Left kidney (tissue), 2 donors: ENCODE results near the gene VAMP8. TPM values are rescaled to one million over a fixed set of nuclear protein-coding genes. Genes with fewer than 3 reads are reported as not detected.
"Not testable (repeated sequence)": the region's sequence is repeated elsewhere in the genome, so short reads cannot be mapped to it uniquely, and the experiment has no call there.

Experiments
- DNase-seq: peaks from one replicate; pipeline ENCODE4 v3.0.0-alpha.2; 2013
- polyA plus RNA-seq: library from polyadenylated mRNA; unstranded; fragments of 120-200 nt; gene quantifications from one replicate; pipeline ENCODE4 v1.2.1, GENCODE V29; 2013; ENCODE audit not compliant: insufficient read length

VAMP8 gene
- polyA plus RNA-seq, 1 donor: 89.3 TPM

- DNase-seq: no peak
These were observed 31.6 kb upstream of the VAMP8 start for GRCh38 chr2:85545780-85546240.

- DNase-seq: no peak
These were observed 30.1 kb upstream of the VAMP8 start for GRCh38 chr2:85547089-85547858.

- DNase-seq: no peak
These were observed 29.4 kb upstream of the VAMP8 start for GRCh38 chr2:85547859-85548607.

GRCh38 chr2:85548608-85548900 lies 28.8 kb upstream of the VAMP8 start:
- no peak for DNase-seq

GRCh38 chr2:85549095-85549494 lies 28.3 kb upstream of the VAMP8 start:
- DNase-seq: no peak

GRCh38 chr2:85549826-85550225 lies 27.6 kb upstream of the VAMP8 start:
- no peak for DNase-seq

GRCh38 chr2:85550486-85550885 lies 26.9 kb upstream of the VAMP8 start:
- DNase-seq: no peak

GRCh38 chr2:85551698-85552678 lies 25.4 kb upstream of the VAMP8 start:
- DNase-seq: peak; percentile 82

- no peak for DNase-seq
These were observed 24.2 kb upstream of the VAMP8 start for GRCh38 chr2:85553184-85553583.

GRCh38 chr2:85554980-85555612 lies 22.3 kb upstream of the VAMP8 start:
- DNase-seq: no peak

GRCh38 chr2:85557130-85557529 lies 20.3 kb upstream of the VAMP8 start:
- DNase-seq: no peak

- no peak for DNase-seq
These were observed 19.2 kb upstream of the VAMP8 start for GRCh38 chr2:85558160-85558559.

GRCh38 chr2:85560403-85560726 lies 17.0 kb upstream of the VAMP8 start:
- DNase-seq: not testable (repeated sequence)

GRCh38 chr2:85560812-85561279 lies 16.5 kb upstream of the VAMP8 start:
- DNase-seq: no peak

GRCh38 chr2:85561280-85562212 lies 15.8 kb upstream of the VAMP8 start, which contains the start of gene GGCX:
Gene GGCX (minus strand): TSS chr2:85561493. CDS start chr2:85561428, 65 bp downstream.
- peak; percentile 95 for DNase-seq

- no peak for DNase-seq
These were observed 13.2 kb upstream of the VAMP8 start for GRCh38 chr2:85564144-85564563.

- DNase-seq: no peak
These were observed 11.1 kb upstream of the VAMP8 start for GRCh38 chr2:85566265-85566664.

GRCh38 chr2:85575739-85576138 lies 1.6 kb upstream of the VAMP8 start:
- DNase-seq: no peak

- DNase-seq: no peak
These were observed 362 bp upstream of the VAMP8 start for GRCh38 chr2:85577063-85577385.

- DNase-seq: no peak
These were observed 1.1 kb downstream of the VAMP8 start for GRCh38 chr2:85578243-85579180.
